Smooth muscle cell (in vitro differentiated cells): ENCODE results near the gene TMEM139. TPM values are rescaled to one million over a fixed set of nuclear protein-coding genes. Genes with fewer than 3 reads are reported as not detected.

Source experiments
- DNase-seq: peaks from one replicate; lab custom pipeline; 2025; ENCODE audit not compliant: unreplicated experiment; lab: John Stamatoyannopoulos, UW
- H2AFZ ChIP-seq: fragments of 200-600 bp; sonication (generic); 2 replicates; pipeline ENCODE4 v1.6.0; 2016; ENCODE audit warnings: antibody characterized with exemption, low read depth, mild to moderate bottlenecking
- H3F3A ChIP-seq: fragments of 200-600 bp; sonication (generic); 2 replicates; pipeline ENCODE4 v1.6.0; 2017; ENCODE audit warnings: antibody characterized with exemption, low read depth
- H3K27ac ChIP-seq: fragments of 200-600 bp; sonication (generic); 2 replicates; pipeline ENCODE4 v1.5.1; 2016; ENCODE audit warnings: low read depth, mild to moderate bottlenecking
- H3K27me3 ChIP-seq: fragments of 200-600 bp; sonication (generic); 2 replicates; pipeline ENCODE4 v1.6.1; 2016; ENCODE audit warnings: low read depth, mild to moderate bottlenecking
- H3K36me3 ChIP-seq: fragments of 200-600 bp; sonication (generic); 2 replicates; pipeline ENCODE4 v1.5.1; 2016; ENCODE audit warnings: low read depth
- H3K4me1 ChIP-seq: fragments of 200-600 bp; sonication (generic); 2 replicates; pipeline ENCODE4 v1.5.1; 2016; ENCODE audit warnings: low read depth
- H3K4me2 ChIP-seq: fragments of 200-600 bp; sonication (generic); 2 replicates; pipeline ENCODE4 v1.6.0; 2016; ENCODE audit warnings: mild to moderate bottlenecking
- H3K4me3 ChIP-seq: fragments of 200-600 bp; sonication (generic); 2 replicates; pipeline ENCODE4 v1.5.1; 2016; ENCODE audit warnings: mild to moderate bottlenecking
- H3K79me2 ChIP-seq: fragments of 200-600 bp; sonication (generic); 2 replicates; pipeline ENCODE4 v1.6.0; 2016; ENCODE audit warnings: low read depth, mild to moderate bottlenecking
- H3K9ac ChIP-seq: fragments of 200-600 bp; sonication (generic); 2 replicates; pipeline ENCODE4 v1.6.0; 2016; ENCODE audit warnings: low read depth
- H3K9me3 ChIP-seq: fragments of 200-600 bp; sonication (generic); replicated peaks from 2 replicates; pipeline ENCODE4 v1.5.1; 2016; ENCODE audit warnings: low read depth
- H4K20me1 ChIP-seq: fragments of 200-600 bp; sonication (generic); 2 replicates; pipeline ENCODE4 v1.6.0; 2016; ENCODE audit warnings: low read depth
- WGBS: methylation state at CpG from one replicate; pipeline ENCODE4 v1.1.7; 2016; ENCODE audit warnings: low lambda C conversion rate; 5-methylcytosine and 5-hydroxymethylcytosine counted together
- polyA plus RNA-seq: library from polyadenylated mRNA; unstranded; fragments of >200 nt; fragmentation: Nextera tagmentation; extraction: Ambion mirVana; gene quantifications from 2 replicates; pipeline ENCODE4 v1.2.1, GENCODE V29; 2016
- total RNA-seq: library from RNA; depleted of rRNA; stranded (reverse); fragments of >200 nt; gene quantifications from 2 replicates; pipeline ENCODE4 v1.2.3, GENCODE V29; 2014
- TF ChIP-seq, protein P1 (sequence below): fragments of 200-600 bp; sonication (generic); IDR thresholded peaks from 2 replicates; pipeline ENCODE4 v1.5.1; 2017; ENCODE audit warnings: borderline replicate concordance, mild to moderate bottlenecking, antibody characterized with exemption; ENCODE audit not compliant: insufficient read depth, poor library complexity, severe bottlenecking

The TMEM139 gene
- total and polyA plus RNA-seq, 2 experiments from 2014 or later, result 0.93 to 9.1 TPM

- DNase-seq, result peak; percentile 2
- Histone ChIP-seq H3K4me1 (peaks cover 4% of the 10 kb centered on the region), H3K4me2 (peak overlapping the region; percentile 52), H4K20me1 (no peaks in the 10 kb centered on the region), H3K79me2 (no peaks in the 10 kb centered on the region), H3K27me3 (no peaks in the 10 kb centered on the region), H2AFZ (peak overlapping the region; percentile 11), H3K9me3 (peaks cover 4% of the 10 kb centered on the region), H3K9ac (peak overlapping the region; percentile 30), H3K4me3 (peak overlapping the region; percentile 8), H3F3A (no peaks in the 10 kb centered on the region), H3K36me3 (no peaks in the 10 kb centered on the region), H3K27ac (peak overlapping the region; percentile 89)
- 13% methylated on average over 9 of the region's 9 CpGs for WGBS
- TF ChIP-seq, protein P1, sequence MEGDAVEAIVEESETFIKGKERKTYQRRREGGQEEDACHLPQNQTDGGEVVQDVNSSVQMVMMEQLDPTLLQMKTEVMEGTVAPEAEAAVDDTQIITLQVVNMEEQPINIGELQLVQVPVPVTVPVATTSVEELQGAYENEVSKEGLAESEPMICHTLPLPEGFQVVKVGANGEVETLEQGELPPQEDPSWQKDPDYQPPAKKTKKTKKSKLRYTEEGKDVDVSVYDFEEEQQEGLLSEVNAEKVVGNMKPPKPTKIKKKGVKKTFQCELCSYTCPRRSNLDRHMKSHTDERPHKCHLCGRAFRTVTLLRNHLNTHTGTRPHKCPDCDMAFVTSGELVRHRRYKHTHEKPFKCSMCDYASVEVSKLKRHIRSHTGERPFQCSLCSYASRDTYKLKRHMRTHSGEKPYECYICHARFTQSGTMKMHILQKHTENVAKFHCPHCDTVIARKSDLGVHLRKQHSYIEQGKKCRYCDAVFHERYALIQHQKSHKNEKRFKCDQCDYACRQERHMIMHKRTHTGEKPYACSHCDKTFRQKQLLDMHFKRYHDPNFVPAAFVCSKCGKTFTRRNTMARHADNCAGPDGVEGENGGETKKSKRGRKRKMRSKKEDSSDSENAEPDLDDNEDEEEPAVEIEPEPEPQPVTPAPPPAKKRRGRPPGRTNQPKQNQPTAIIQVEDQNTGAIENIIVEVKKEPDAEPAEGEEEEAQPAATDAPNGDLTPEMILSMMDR, result peak; percentile 93
Measured at GRCh38 chr7:143240291-143241168, 44.2 kb upstream of the TMEM139 start.

DNA sequence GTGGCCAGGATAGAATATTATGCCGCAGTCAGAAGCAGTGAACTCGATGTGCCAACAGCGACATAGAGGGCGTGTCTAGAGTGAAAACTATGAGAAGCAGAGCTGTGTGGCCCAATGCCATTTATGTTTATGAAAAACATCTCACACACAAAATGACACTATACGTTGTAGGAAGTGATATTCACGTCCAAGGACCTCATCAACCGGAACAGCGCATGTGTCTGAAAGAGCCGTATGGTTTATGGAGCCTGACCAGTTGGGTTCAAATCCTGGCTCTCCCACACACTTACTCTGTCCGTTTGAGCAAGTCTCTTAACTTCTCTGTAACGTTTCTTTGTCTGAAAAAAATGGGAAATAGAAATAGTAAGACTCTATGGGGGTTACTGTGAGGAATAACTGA, 42.5 kb upstream of the TMEM139 start:
- peaks cover 4% of the 10 kb centered on the region for H3K4me1 ChIP-seq
- H4K20me1 ChIP-seq, result no peaks in the 10 kb centered on the region
- no peaks in the 10 kb centered on the region for H3K27me3 ChIP-seq
- no peak overlapping the region for H3K4me3 ChIP-seq
- 89% methylated on average over 11 of the region's 11 CpGs for WGBS
- H3K9ac ChIP-seq, result no peak overlapping the region
- no peaks in the 10 kb centered on the region for H3K36me3 ChIP-seq
- no peak for DNase-seq
- TF ChIP-seq, protein P1, result no peak
- no peaks in the 10 kb centered on the region for H3F3A ChIP-seq
- H3K79me2 ChIP-seq, result no peaks in the 10 kb centered on the region
- H2AFZ ChIP-seq, result no peak overlapping the region
- no peak overlapping the region for H3K4me2 ChIP-seq
- no peak overlapping the region for H3K27ac ChIP-seq
- H3K9me3 ChIP-seq, result no peaks in the 10 kb centered on the region

DNA sequence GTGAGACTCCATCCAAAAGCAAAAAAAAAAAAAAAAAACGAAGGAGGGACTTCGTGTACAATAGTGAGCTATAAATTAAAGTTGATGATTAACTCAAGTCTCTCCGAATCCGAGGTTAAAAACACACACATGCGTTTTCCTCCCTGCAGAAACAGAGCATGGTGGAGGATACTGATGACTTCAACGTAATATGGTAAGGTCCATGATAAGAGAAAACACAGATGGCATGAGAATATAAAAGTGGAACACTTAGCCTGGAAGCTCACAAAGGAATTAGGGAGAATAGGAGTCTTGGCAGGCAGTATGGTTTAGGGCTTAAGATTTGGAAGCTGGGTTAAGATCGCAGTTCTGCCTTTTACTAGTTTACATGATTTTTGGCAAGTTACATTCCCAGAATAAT, 41.6 kb upstream of the TMEM139 start:
- H3K4me2 ChIP-seq, result no peak overlapping the region
- WGBS, result 73% methylated on average over 7 of the region's 7 CpGs
- H4K20me1 ChIP-seq, result no peaks in the 10 kb centered on the region
- H3K79me2 ChIP-seq, result no peaks in the 10 kb centered on the region
- H3K27me3 ChIP-seq, result no peaks in the 10 kb centered on the region
- no peak overlapping the region for H3K27ac ChIP-seq
- no peak for DNase-seq
- no peak overlapping the region for H3K9ac ChIP-seq
- H3K9me3 ChIP-seq, result no peaks in the 10 kb centered on the region
- no peaks in the 10 kb centered on the region for H3F3A ChIP-seq
- no peaks in the 10 kb centered on the region for H3K36me3 ChIP-seq
- TF ChIP-seq, protein P1, result no peak
- peaks cover 4% of the 10 kb centered on the region for H3K4me1 ChIP-seq
- H2AFZ ChIP-seq, result no peak overlapping the region
- no peak overlapping the region for H3K4me3 ChIP-seq
